Bronchial epithelial cell (primary cell): ENCODE data around the gene NDUFS5. TPM values are rescaled to one million over a fixed set of nuclear protein-coding genes. Genes with fewer than 3 reads are reported as not detected.

ENCODE experiments used
- DNase-seq: peaks from one replicate; pipeline ENCODE4 v3.0.0-alpha.2; 2010; ENCODE audit warnings: low read depth
- FAIRE-seq: peaks from 2 replicates; lab custom pipeline; 2011; peaks lifted over from hg19 to GRCh38; lab: Jason Lieb, UNC
- H3K27me3 ChIP-seq: 2 replicates; pipeline ENCODE4 v1.5.1; 2011; ENCODE audit warnings: low read length; ENCODE audit not compliant: control insufficient read depth, insufficient read depth
- H3K36me3 ChIP-seq: 2 replicates; pipeline ENCODE4 v1.5.1; 2011; ENCODE audit warnings: low read length; ENCODE audit not compliant: control insufficient read depth, insufficient read depth
- H3K4me3 ChIP-seq: 2 replicates; pipeline ENCODE4 v1.5.1; 2011; ENCODE audit warnings: mild to moderate bottlenecking, low read depth, low read length, control low read depth
- total RNA-seq: library from RNA; depleted of rRNA; stranded (reverse); fragments of >200 nt; gene quantifications from 2 replicates; pipeline ENCODE4 v1.2.1, GENCODE V29; 2014
- TF ChIP-seq, protein P1 (sequence below): IDR thresholded peaks from 2 replicates; pipeline ENCODE4 v1.5.1; 2011; ENCODE audit warnings: mild to moderate bottlenecking, moderate library complexity, low read length, control low read depth, inconsistent platforms; ENCODE audit not compliant: insufficient read depth, severe bottlenecking

The NDUFS5 gene
- total RNA-seq, 1 donor from 2014 or later, result 417 TPM

DNA sequence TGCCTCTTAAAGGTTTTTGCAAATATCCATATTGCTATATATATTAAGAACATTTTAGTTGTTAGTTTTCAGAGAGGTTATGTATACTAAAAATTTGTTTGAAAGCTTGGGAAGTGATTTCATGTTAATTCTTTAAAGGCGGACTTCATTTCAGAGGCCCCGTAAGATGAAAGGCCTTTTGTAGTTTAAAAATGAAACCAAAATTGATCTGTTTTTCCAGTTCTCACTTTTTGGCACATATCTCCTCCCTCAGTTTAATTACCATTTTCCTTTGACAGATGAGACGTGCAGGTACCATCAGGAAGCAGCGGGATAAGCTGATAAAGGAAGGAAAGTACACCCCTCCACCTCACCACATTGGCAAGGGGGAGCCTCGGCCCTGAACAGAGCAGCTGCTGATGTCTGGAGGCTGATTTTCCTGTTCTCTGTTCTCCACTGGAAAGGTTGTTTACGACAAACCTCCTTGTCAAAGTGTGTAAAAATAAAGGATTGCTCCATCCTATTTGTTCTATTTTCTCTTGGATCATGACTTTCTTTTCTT lies 8.0 kb downstream of the NDUFS5 start:
- Histone ChIP-seq H3K36me3 (peaks cover 8% of the 10 kb centered on the region), H3K4me3 (no peak overlapping the region), H3K27me3 (no peaks in the 10 kb centered on the region)
- FAIRE-seq (no peak), DNase-seq (no peak)
- TF ChIP-seq, protein P1, sequence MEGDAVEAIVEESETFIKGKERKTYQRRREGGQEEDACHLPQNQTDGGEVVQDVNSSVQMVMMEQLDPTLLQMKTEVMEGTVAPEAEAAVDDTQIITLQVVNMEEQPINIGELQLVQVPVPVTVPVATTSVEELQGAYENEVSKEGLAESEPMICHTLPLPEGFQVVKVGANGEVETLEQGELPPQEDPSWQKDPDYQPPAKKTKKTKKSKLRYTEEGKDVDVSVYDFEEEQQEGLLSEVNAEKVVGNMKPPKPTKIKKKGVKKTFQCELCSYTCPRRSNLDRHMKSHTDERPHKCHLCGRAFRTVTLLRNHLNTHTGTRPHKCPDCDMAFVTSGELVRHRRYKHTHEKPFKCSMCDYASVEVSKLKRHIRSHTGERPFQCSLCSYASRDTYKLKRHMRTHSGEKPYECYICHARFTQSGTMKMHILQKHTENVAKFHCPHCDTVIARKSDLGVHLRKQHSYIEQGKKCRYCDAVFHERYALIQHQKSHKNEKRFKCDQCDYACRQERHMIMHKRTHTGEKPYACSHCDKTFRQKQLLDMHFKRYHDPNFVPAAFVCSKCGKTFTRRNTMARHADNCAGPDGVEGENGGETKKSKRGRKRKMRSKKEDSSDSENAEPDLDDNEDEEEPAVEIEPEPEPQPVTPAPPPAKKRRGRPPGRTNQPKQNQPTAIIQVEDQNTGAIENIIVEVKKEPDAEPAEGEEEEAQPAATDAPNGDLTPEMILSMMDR, result no peak

DNA sequence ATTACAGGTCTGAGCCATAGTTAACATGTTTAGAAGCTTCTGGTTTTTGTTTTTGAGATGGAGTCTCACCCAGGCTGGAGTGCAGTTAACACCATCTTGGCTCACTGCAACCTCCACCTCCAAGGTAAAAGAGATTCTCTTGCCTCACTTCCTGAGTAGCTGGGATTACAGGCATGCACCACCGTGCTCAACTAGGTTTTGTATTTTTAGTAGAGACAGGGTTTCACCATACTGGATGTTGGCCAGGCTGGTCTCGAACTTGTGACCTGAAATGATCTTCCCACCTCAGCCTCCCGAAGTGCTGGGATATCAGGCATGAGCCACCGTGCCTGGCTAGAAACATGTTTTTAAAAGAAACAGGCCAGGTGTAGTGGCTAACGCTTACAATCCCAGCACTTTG lies 10.5 kb downstream of the NDUFS5 start:
- FAIRE-seq (no peak), DNase-seq (no peak)
- TF ChIP-seq, protein P1, result no peak
- Histone ChIP-seq H3K36me3 (peaks cover 8% of the 10 kb centered on the region), H3K4me3 (no peak overlapping the region), H3K27me3 (no peaks in the 10 kb centered on the region)

DNA sequence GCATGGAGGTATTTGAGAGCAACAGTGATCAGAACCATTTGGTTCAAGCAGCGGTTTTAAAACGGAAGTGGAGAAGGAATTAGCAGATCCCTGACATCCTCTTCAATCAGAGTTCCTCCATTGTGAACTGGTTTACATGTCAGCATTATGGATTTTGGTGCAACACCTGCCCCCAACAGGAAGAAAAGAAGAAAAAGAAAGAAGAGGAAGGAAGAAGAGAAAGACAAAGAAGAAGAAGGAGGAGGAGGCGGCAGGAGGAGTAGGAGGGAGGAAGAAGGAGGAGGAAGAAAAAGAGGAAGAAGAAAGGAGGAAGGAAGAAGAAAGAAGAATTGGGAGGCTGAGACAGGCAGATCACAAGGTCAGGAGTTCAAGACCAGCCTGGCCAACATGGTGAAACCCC lies 17.4 kb downstream of the NDUFS5 start:
- Histone ChIP-seq H3K27me3 (no peaks in the 10 kb centered on the region), H3K4me3 (no peak overlapping the region), H3K36me3 (no peaks in the 10 kb centered on the region)
- TF ChIP-seq, protein P1, result no peak
- FAIRE-seq (no peak), DNase-seq (no peak)

DNA sequence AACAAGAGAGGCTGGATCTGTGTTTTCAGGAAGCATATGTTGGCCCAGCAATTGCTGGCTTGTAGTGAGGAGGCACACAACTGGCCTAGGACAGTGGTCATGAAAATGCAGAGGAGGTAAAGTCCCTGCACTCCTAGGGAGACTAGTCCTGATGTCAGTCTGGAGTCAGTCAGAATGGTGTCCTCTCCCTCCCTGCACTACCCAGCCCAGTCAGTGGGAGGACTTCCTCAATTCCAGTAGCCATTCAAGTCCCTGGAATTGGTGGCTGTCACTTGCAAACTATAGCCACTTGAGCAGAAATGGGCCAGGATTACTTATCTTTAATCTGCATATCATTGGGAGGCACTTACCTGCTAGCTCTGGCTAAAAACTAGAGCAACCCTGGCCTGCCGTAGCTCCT lies 18.6 kb downstream of the NDUFS5 start:
- no peak for DNase-seq
- FAIRE-seq, result no peak
- no peaks in the 10 kb centered on the region for H3K27me3 ChIP-seq
- H3K36me3 ChIP-seq, result no peaks in the 10 kb centered on the region
- TF ChIP-seq, protein P1, result no peak
- no peak overlapping the region for H3K4me3 ChIP-seq

- Histone ChIP-seq H3K4me3 (no peak overlapping the region), H3K27me3 (no peaks in the 10 kb centered on the region), H3K36me3 (no peaks in the 10 kb centered on the region)
- FAIRE-seq (no peak), DNase-seq (no peak)
- TF ChIP-seq, protein P1, result no peak
Observed at GRCh38 chr1:39045231-39045630, 19.1 kb downstream of the NDUFS5 start.

DNA sequence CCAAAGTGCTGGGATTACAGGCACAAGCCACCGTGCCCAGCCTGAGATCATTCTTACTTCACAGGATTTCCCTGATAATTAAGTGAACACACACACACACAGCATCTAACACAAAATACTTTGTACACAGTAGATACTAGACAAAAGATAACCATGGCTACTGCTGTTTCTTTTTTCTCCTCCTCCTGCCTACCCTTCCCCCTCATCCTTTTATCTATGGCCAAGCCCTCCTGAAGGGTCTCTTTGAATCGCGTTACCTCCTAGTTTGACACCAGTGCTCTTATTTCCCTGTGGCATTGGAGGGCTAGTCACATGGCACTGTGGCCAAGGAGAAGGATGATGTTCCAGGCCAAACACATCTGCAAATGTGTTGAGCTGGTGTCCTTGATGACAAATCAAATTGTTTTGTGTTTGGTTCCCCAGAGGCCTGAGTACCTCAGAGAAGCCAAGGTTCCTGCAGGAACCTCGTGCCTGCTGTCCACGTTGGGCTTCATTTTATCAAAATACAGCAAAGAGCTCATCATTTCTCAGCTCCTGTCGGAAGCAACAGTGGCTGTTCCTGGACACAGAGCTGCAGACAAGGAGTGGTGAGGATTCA lies 20.6 kb downstream of the NDUFS5 start:
- no peak for FAIRE-seq
- Histone ChIP-seq H3K4me3 (no peak overlapping the region), H3K36me3 (no peaks in the 10 kb centered on the region), H3K27me3 (no peaks in the 10 kb centered on the region)
- TF ChIP-seq, protein P1, result no peak
- no peak for DNase-seq
